ENCODE results near the gene COL4A6. TPM values are rescaled to one million over a fixed set of nuclear protein-coding genes. Genes with fewer than 3 reads are reported as not detected.

COL4A6 gene
- total and polyA plus RNA-seq, 2 donors (not counting 3 experiments of a cell fraction or from before 2014, with no cell fraction given) = 0.49 to 0.62 TPM

GRCh38 chrX:108275732-108276131, 162.5 kb downstream of the COL4A6 start:
- TF ChIP-seq CTCF (IDR thresholded peaks at IDR 0.05; ENCODE audit: extremely low read depth in 1 of 2, insufficient read depth in 1 of 2, low read depth in 1 of 2, low read length in 2 of 2) (no peak), POLR2AphosphoS5 (IDR thresholded peaks at IDR 0.05; ENCODE audit: insufficient read depth, low read depth, low read length) (no peak), MYC (IDR thresholded peaks at IDR 0.05; ENCODE audit: low read depth, low read length) (no peak), GATA2 (IDR thresholded peaks at IDR 0.05; ENCODE audit: insufficient read depth, insufficient read length, low read depth, low read length) (no peak), MAX (IDR thresholded peaks at IDR 0.05; ENCODE audit: insufficient read depth, insufficient read length) (no peak), FOS (IDR thresholded peaks at IDR 0.05; ENCODE audit: borderline replicate concordance, insufficient read depth, low read length) (no peak), JUN (IDR thresholded peaks at IDR 0.05; ENCODE audit: borderline replicate concordance, insufficient read depth, insufficient read length, low read depth) (no peak), POLR2A (IDR thresholded peaks at IDR 0.05; ENCODE audit: low read depth, low read length) (no peak), EZH2 (IDR thresholded peaks at IDR 0.05; ENCODE audit: borderline replicate concordance, low read depth, low read length, severe bottlenecking) (no peak)
- Histone ChIP-seq H4K20me1 (replicated peaks; ENCODE audit: control insufficient read depth, extremely low read depth, insufficient read depth, low read length) (no peaks in the 10 kb centered on the region), H3K9me1 (replicated peaks; ENCODE audit: control insufficient read depth, extremely low read depth, insufficient read depth, low read length) (no peaks in the 10 kb centered on the region), H3K4me1 (ENCODE audit: control insufficient read depth, extremely low read depth, insufficient read depth, low read length) (no peaks in the 10 kb centered on the region), H3K9ac (replicated peaks; ENCODE audit: extremely low read depth, insufficient read depth, low read length) (no peak overlapping the region), H3K36me3 (ENCODE audit: control insufficient read depth in 2 of 2, extremely low read depth in 1 of 2, insufficient read depth in 2 of 2, low read length in 2 of 2) (no peaks in the 10 kb centered on the region), H2AFZ (ENCODE audit: low read depth, low read length) (no peak overlapping the region), H3K9me3 (replicated peaks; ENCODE audit: control insufficient read depth, insufficient read depth, low read length) (no peaks in the 10 kb centered on the region), H3K79me2 (ENCODE audit: control insufficient read depth, insufficient read depth, low read length) (no peaks in the 10 kb centered on the region), H3K4me3 (replicated peaks in 1 of 3; ENCODE audit: insufficient read depth in 1 of 3, low read depth in 1 of 3, low read length in 3 of 3) (no peak overlapping the region), H3K27me3 (ENCODE audit: control insufficient read depth in 2 of 2, insufficient read depth in 2 of 2, low read length in 2 of 2) (no peaks in the 10 kb centered on the region), H3K4me2 (ENCODE audit: insufficient read depth, low read length) (no peak overlapping the region), H3K27ac (ENCODE audit: insufficient read depth, low read depth, low read length) (no peak overlapping the region)
- no TSS peak for BruUV-seq (replicated peaks)
- POLR2A ChIA-PET = no interaction called here
- DNase-seq (ENCODE audit: low read depth, low spot score) (no peak), FAIRE-seq (no peak)
- CTCF ChIA-PET = no interaction called here
- dilution Hi-C loops (cut with MboI; ENCODE audit: extremely low pct_ligation_motif_present, low sequenced_read_pairs) = no loop called here
- intact Hi-C loops (cut with micrococcal nuclease) = no loop called here

Data from endothelial cell of umbilical vein (primary cell).